Kidney (tissue), 14 donors: ENCODE measurements around the gene LAPTM5. TPM values are rescaled to one million over a fixed set of nuclear protein-coding genes. Genes with fewer than 3 reads are reported as not detected.

Experiments used
- DNase-seq, 5 donors: peaks; one replicate each; pipeline ENCODE4 v3.0.0-alpha.2; 2013 to 2020
- FAIRE-seq: peaks from 2 replicates; lab custom pipeline; 2012; peaks lifted over from hg19 to GRCh38; lab: Jason Lieb, UNC
- H3K27ac ChIP-seq, 2 donors: one replicate each; pipeline ENCODE4 v1.7.0; 2013; ENCODE audit warnings: low read depth in 2 of 2, low read length in 2 of 2, inconsistent platforms in 1 of 2
- H3K27me3 ChIP-seq: one replicate; pipeline ENCODE4 v1.7.1; 2013; ENCODE audit warnings: low read length, inconsistent platforms; ENCODE audit not compliant: control insufficient read depth, insufficient read depth
- H3K36me3 ChIP-seq, 3 donors: one replicate each; pipeline versions ENCODE4 v1.7.0 to v1.7.1; 2013; ENCODE audit warnings: low read length in 3 of 3, control low read depth in 1 of 3, inconsistent platforms in 1 of 3; ENCODE audit not compliant: insufficient read depth in 3 of 3, control insufficient read depth in 2 of 3
- H3K4me1 ChIP-seq, 3 donors: one replicate each; pipeline versions ENCODE4 v1.7.0 to v1.7.1; 2013; ENCODE audit warnings: low read length in 3 of 3, inconsistent platforms in 1 of 3, low read depth in 1 of 3; ENCODE audit not compliant: control insufficient read depth in 2 of 3, insufficient read depth in 2 of 3
- H3K4me3 ChIP-seq, 3 donors: one replicate each; pipeline versions ENCODE4 v1.7.0 to v1.8.1; 2013; ENCODE audit warnings: low read length in 3 of 3, control low read depth in 1 of 3, inconsistent platforms in 1 of 3
- H3K9ac ChIP-seq, 3 donors: one replicate each; pipeline versions ENCODE4 v1.7.0 to v1.7.1; 2013; ENCODE audit warnings: low read length in 3 of 3, control low read depth in 1 of 3, inconsistent platforms in 1 of 3
- H3K9me3 ChIP-seq, 3 donors: one replicate each; pipeline versions ENCODE4 v1.7.0 to v1.7.1; 2013; ENCODE audit warnings: low read length in 3 of 3, control low read depth in 1 of 3, inconsistent platforms in 1 of 3; ENCODE audit not compliant: control insufficient read depth in 2 of 3, insufficient read depth in 1 of 3
- intact Hi-C: fragments of 100-400 bp; cut with DNase I; formaldehyde crosslinking; loops from one replicate; pipeline ENCODE4 v1.11.1; 2022
- polyA plus RNA-seq: library from polyadenylated mRNA; stranded (reverse); fragments of 350-450 nt; fragmentation: Illumina TruSeq; extraction: RNeasy Lipid Tissue Mini Kit (QIAGEN cat#74804); gene quantifications from one replicate; pipeline ENCODE4 v1.2.3, GENCODE V29; 2014; ENCODE audit warnings: low read depth, low replicate concordance; ENCODE audit not compliant: insufficient read depth
- total RNA-seq: library from RNA; stranded (reverse); fragmentation: NEBNext Ultra II Directional; extraction: Animal tissue kit (Norgen Biotek cat#: 25700); gene quantifications from one replicate; pipeline ENCODE4 v1.2.1, GENCODE V29; 2021
- TF ChIP-seq, protein P1 (sequence below): IDR thresholded peaks from 3 replicates; pipeline ENCODE4 v1.5.1; 2012; ENCODE audit warnings: mild to moderate bottlenecking, moderate library complexity, borderline replicate concordance; ENCODE audit not compliant: insufficient read depth; ENCODE audit errors: extremely low read depth
- donor health status: control.
- donor health status: control.
- donor health status: control.
- donor health status: control.
- donor health status: control.
- donor health status: DM: yes; HTN: yes; CAD: no.
- donor health status: Normal renal cell carcinoma (clear cell type).

Gene LAPTM5
- total and polyA plus RNA-seq, 2 donors from 2014 or later, result 23.5 to 108 TPM

DNA sequence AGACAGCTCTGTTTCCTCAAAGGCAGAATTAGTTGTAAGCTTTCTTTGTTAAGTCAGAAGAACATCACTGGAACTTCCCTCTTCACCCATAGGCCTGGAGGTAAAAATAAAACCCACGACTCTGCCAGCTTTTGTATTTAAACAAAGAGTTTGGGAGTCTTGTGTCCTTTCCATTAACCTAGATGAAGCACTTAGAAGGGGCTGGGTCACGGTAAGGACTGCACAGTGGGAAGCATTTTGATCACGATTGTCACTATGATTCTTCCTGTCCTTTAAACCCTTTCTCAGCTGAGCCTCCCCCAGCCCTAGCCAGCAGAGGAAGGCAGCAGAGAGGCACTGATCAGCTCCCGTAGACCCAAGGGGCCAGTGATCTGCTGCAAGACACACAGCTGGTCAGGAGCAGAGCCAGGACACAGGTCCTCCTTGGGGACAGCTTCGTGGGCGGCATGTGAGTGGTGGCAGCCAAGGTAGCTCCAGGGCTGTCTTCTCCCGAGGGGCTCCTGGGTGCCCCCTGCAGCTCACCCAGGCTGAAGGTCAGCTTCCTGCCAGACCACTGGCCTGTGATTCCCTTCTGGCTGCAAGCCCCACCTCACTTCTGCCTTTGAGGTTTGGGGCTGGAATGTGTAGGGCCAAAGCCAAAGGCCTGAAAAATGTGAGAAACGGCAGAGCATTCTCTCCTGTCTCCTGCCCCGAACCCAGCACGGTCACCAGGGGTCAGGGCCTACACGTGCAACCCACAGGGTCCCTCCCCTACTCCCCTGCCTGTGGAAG is 4.0 kb upstream of the LAPTM5 start:
- H3K27me3 ChIP-seq, result no peaks in the 10 kb centered on the region
- DNase-seq, result peak in 1 of 5 donors; percentile 51
- TF ChIP-seq, protein P1, sequence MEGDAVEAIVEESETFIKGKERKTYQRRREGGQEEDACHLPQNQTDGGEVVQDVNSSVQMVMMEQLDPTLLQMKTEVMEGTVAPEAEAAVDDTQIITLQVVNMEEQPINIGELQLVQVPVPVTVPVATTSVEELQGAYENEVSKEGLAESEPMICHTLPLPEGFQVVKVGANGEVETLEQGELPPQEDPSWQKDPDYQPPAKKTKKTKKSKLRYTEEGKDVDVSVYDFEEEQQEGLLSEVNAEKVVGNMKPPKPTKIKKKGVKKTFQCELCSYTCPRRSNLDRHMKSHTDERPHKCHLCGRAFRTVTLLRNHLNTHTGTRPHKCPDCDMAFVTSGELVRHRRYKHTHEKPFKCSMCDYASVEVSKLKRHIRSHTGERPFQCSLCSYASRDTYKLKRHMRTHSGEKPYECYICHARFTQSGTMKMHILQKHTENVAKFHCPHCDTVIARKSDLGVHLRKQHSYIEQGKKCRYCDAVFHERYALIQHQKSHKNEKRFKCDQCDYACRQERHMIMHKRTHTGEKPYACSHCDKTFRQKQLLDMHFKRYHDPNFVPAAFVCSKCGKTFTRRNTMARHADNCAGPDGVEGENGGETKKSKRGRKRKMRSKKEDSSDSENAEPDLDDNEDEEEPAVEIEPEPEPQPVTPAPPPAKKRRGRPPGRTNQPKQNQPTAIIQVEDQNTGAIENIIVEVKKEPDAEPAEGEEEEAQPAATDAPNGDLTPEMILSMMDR, result no peak
- no peak overlapping the region for H3K9ac ChIP-seq
- H3K36me3 ChIP-seq, result no peaks in the 10 kb centered on the region
- FAIRE-seq, result no peak
- intact Hi-C loops, result no loop called here
- no peaks in the 10 kb centered on the region for H3K9me3 ChIP-seq
- no peak overlapping the region for H3K27ac ChIP-seq
- H3K4me1 ChIP-seq, result no peaks in the 10 kb centered on the region
- no peak overlapping the region for H3K4me3 ChIP-seq

DNA sequence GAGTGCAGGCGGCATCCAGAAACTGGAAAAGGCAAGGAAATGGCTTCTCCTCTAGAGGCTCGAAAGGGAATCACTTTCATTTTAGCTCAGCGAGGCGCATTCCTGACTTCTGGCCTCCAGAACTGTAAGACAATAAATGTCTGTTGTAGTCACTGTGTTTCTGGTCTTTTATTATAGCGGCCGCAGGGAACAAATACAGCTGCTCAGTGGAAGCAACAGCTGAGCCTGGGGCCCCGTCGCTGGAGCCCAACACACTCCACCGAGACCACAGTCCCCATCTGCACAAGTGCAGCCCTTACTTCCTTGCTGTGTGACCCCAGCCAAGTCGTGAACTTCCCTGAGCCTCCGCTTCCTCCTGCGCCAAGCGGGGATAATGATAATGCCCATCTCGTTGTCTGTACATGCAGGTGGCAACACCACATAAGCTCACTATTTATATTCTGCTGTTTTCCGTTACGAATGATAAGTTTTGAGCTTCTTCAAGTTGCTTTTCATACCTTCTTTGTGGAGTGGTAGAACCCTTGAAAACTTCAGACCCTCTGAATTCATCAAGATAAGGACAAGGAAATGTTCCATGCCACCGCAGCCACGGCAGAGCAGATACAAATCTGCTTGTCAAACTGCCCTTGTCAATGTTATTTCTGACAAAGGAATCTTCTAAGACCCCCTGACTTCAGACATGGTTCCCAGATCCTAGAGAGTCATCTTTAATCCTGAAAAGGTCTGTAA is 3.2 kb upstream of the LAPTM5 start:
- TF ChIP-seq, protein P1, result no peak
- H3K9me3 ChIP-seq, result no peaks in the 10 kb centered on the region
- FAIRE-seq (no peak), DNase-seq (peak in 1 of 5 donors; percentile 40)
- H3K4me3 ChIP-seq, result no peak overlapping the region
- H3K27ac ChIP-seq, result no peak overlapping the region
- no peak overlapping the region for H3K9ac ChIP-seq
- no peaks in the 10 kb centered on the region for H3K27me3 ChIP-seq
- H3K4me1 ChIP-seq, result no peaks in the 10 kb centered on the region
- no peaks in the 10 kb centered on the region for H3K36me3 ChIP-seq
- intact Hi-C loops, result no loop called here

DNA sequence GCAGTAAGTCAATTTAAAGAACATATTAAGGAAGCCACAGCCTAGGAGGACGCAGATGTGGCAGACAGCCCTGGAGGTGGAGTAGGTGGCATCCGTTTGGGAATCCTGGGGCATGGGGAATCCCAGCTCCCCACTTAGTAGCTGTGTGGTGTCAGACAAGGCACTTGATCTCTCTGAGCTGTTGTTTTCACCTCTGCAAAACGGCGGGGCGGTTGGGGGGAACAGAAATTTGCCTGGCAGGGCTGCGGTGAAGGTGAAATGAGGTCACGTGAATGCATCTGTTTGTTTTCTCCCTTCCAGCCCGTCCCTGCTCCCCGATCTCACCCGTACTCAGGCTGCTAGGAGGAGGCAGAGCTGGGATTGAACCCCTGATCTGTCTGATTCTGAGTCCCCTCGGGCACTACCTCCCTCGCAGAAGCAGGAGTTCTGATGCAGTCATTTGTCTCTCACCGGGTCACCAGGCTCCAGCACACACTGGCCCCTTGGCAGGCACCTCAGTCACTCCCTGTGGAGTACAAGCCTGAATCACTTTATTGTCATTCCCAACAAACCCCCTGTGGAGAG is 2.2 kb upstream of the LAPTM5 start:
- Histone ChIP-seq H3K9me3 (no peaks in the 10 kb centered on the region), H3K9ac (no peak overlapping the region), H3K36me3 (no peaks in the 10 kb centered on the region), H3K4me1 (no peaks in the 10 kb centered on the region), H3K27ac (no peak overlapping the region), H3K27me3 (no peaks in the 10 kb centered on the region), H3K4me3 (no peak overlapping the region)
- intact Hi-C loops, result no loop called here
- TF ChIP-seq, protein P1, result no peak
- FAIRE-seq (no peak), DNase-seq (peak in 1 of 5 donors; percentile 38)
